Caco-2 (cell line): ENCODE data around the gene SETDB1. TPM values are rescaled to one million over a fixed set of nuclear protein-coding genes. Genes with fewer than 3 reads are reported as not detected.

ENCODE experiments used
- BruUV-seq: library from RNA; stranded (reverse); fragments of 400-500 nt; replicated peaks from 2 replicates; lab custom pipeline; 2021; lab: Mats Ljungman, UMichigan
- CTCF ChIA-PET: fragments of 300-600 bp; sonication (Branson Sonifier 250); formaldehyde crosslinking; loops from one replicate; lab custom pipeline; 2022; ENCODE audit warnings: antibody characterized with exemption; lab: Charles Lee
- POLR2A ChIA-PET: fragments of 300-600 bp; sonication (Branson Sonifier 250); formaldehyde crosslinking; loops from one replicate; lab custom pipeline; 2022; ENCODE audit warnings: antibody characterized with exemption; lab: Charles Lee
- DNase-seq, 2 experiments: peaks; one replicate each; pipeline versions ENCODE4 v3.0.0 to v3.0.0-alpha.2; 2020 to 2022
- H3K27me3 ChIP-seq: replicated peaks from 2 replicates; pipeline ENCODE4 v1.6.0; 2011; ENCODE audit warnings: low read length; ENCODE audit not compliant: control insufficient read depth, insufficient read depth
- H3K36me3 ChIP-seq: 2 replicates; pipeline ENCODE4 v1.5.1; 2011; ENCODE audit warnings: low read length; ENCODE audit not compliant: control insufficient read depth, insufficient read depth
- H3K4me1 ChIP-seq: fragments of 250-450 bp; sonication (Bioruptor Pico); 2 replicates; pipeline ENCODE4 v1.5.1; 2020; ENCODE audit warnings: mild to moderate bottlenecking
- H3K4me3 ChIP-seq: 2 replicates; pipeline ENCODE4 v1.5.1; 2011; ENCODE audit warnings: low read depth, mild to moderate bottlenecking, control low read depth, low read length
- H3K9me3 ChIP-seq: fragments of 250-450 bp; sonication (Bioruptor Pico); 2 replicates; pipeline ENCODE4 v1.5.1; 2020; ENCODE audit warnings: mild to moderate bottlenecking, moderate library complexity
- H3K27ac Mint-ChIP-seq: one replicate; pipeline ENCODE4 v1.8.0; 2022; ENCODE audit warnings: mixed read lengths; ENCODE audit not compliant: unreplicated experiment
- H3K27me3 Mint-ChIP-seq: one replicate; pipeline ENCODE4 v1.8.0; 2022; ENCODE audit warnings: mixed read lengths; ENCODE audit not compliant: insufficient read depth, unreplicated experiment
- H3K36me3 Mint-ChIP-seq: one replicate; pipeline ENCODE4 v1.8.0; 2022; ENCODE audit warnings: mild to moderate bottlenecking, mixed read lengths; ENCODE audit not compliant: insufficient read depth, unreplicated experiment
- H3K4me1 Mint-ChIP-seq: one replicate; pipeline ENCODE4 v1.8.0; 2022; ENCODE audit warnings: low read depth, mixed read lengths; ENCODE audit not compliant: unreplicated experiment
- H3K4me3 Mint-ChIP-seq: one replicate; pipeline ENCODE4 v1.8.0; 2022; ENCODE audit warnings: mild to moderate bottlenecking, moderate library complexity, mixed read lengths; ENCODE audit not compliant: unreplicated experiment
- H3K9me3 Mint-ChIP-seq: one replicate; pipeline ENCODE4 v1.8.0; 2022; ENCODE audit warnings: mixed read lengths; ENCODE audit not compliant: unreplicated experiment
- CTCF ChIP-seq, 2 experiments: fragments of 200-600 bp in 1 of 2; IDR thresholded peaks; 1 replicate in 1 of 2; 2 replicates in 1 of 2; pipeline versions ENCODE4 v1.5.1 to v1.8.0; 2011 to 2022; ENCODE audit warnings: antibody characterized with exemption in 1 of 2, control low read depth in 1 of 2, inconsistent platforms in 1 of 2, low read depth in 1 of 2, low read length in 1 of 2, mild to moderate bottlenecking in 1 of 2, moderate library complexity in 1 of 2; ENCODE audit not compliant: insufficient read depth in 1 of 2, severe bottlenecking in 1 of 2, unreplicated experiment in 1 of 2
- intact Hi-C: fragments of 100-400 bp; cut with micrococcal nuclease; formaldehyde crosslinking; loops from one replicate; pipeline ENCODE4 v1.10.0; 2022; ENCODE audit not compliant: unreplicated experiment
- total RNA-seq: library from RNA; stranded (reverse); gene quantifications from 2 replicates; pipeline ENCODE4 v1.2.3, GENCODE V29; 2022

The SETDB1 gene
- total RNA-seq, 1 experiment from 2014 or later = 45.0 TPM

GRCh38 chr1:150906329-150906728, 19.8 kb upstream of the SETDB1 start:
- intact Hi-C loops = no loop called here
- Mint-ChIP-seq H3K4me3 (no peak overlapping the region), H3K36me3 (no peaks in the 10 kb centered on the region), H3K9me3 (no peaks in the 10 kb centered on the region), H3K27me3 (no peaks in the 10 kb centered on the region), H3K27ac (no peak overlapping the region), H3K4me1 (peaks cover 8% of the 10 kb centered on the region)
- ChIA-PET CTCF (no interaction called here), POLR2A (interaction anchor here (0.6 kb wide), 1 partner anchor 14 kb away, joined by 3 read pairs; no protein-coding TSS in a partner anchor)
- no peak overlapping the region for H3K4me3 ChIP-seq
- peak in 1 of 2 experiments; percentile 24 for DNase-seq
- H3K9me3 ChIP-seq = no peaks in the 10 kb centered on the region
- no TSS peak for BruUV-seq
- no peaks in the 10 kb centered on the region for H3K36me3 ChIP-seq
- no peaks in the 10 kb centered on the region for H3K27me3 ChIP-seq
- TF ChIP-seq CTCF (IDR thresholded peaks at IDR 0.05; ENCODE audit: insufficient read depth in 1 of 2, low read depth in 1 of 2, low read length in 1 of 2, severe bottlenecking in 1 of 2, unreplicated experiment in 1 of 2) = no peak
- no peaks in the 10 kb centered on the region for H3K4me1 ChIP-seq

DNA sequence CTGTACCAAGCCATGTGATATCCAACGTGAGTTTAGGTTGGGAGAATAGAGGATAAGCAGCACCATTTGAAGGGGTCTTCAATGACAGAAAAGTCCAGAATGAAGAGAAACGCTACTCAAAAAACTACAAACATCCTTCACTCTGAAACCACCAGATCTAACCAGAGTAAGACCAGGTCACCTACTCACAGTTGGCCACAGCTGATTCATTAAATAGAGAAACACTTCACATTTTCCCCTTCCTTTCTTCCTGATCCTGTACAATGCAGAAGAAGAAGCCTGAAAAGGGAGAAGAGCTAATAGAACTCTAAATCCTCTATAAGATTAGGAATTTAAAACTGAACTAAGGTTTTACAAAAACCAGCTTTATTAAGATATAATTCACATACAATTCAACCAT, 19.4 kb upstream of the SETDB1 start:
- no peaks in the 10 kb centered on the region for H3K4me1 ChIP-seq
- H3K9me3 ChIP-seq = no peaks in the 10 kb centered on the region
- no peak overlapping the region for H3K4me3 ChIP-seq
- no peaks in the 10 kb centered on the region for H3K9me3 Mint-ChIP-seq
- no peak for TF ChIP-seq CTCF (IDR thresholded peaks at IDR 0.05; ENCODE audit: insufficient read depth in 1 of 2, low read depth in 1 of 2, low read length in 1 of 2, severe bottlenecking in 1 of 2, unreplicated experiment in 1 of 2)
- intact Hi-C loops = no loop called here
- ChIA-PET POLR2A (interaction anchor here (0.5 to 0.6 kb wide), 3 partner anchors 14 to 167 kb away, joined by 3 to 5 read pairs (median 3); no protein-coding TSS in a partner anchor), CTCF (no interaction called here)
- peaks cover 8% of the 10 kb centered on the region for H3K4me1 Mint-ChIP-seq
- no peak overlapping the region for H3K27ac Mint-ChIP-seq
- H3K36me3 ChIP-seq = no peaks in the 10 kb centered on the region
- no peak overlapping the region for H3K4me3 Mint-ChIP-seq
- no TSS peak for BruUV-seq
- no peaks in the 10 kb centered on the region for H3K27me3 Mint-ChIP-seq
- H3K27me3 ChIP-seq = no peaks in the 10 kb centered on the region
- DNase-seq = no peak
- H3K36me3 Mint-ChIP-seq = no peaks in the 10 kb centered on the region

- POLR2A ChIA-PET = no interaction called here
- H3K4me1 Mint-ChIP-seq = peaks cover 8% of the 10 kb centered on the region
These were observed 16.5 kb upstream of the SETDB1 start for GRCh38 chr1:150909585-150910180.

More at GRCh38 chr1:150909585-150910180, 16.5 kb upstream of the SETDB1 start:
- no peaks in the 10 kb centered on the region for H3K4me1 ChIP-seq
- no peaks in the 10 kb centered on the region for H3K36me3 ChIP-seq
- Mint-ChIP-seq H3K9me3 (no peaks in the 10 kb centered on the region), H3K27me3 (no peaks in the 10 kb centered on the region), H3K4me3 (no peak overlapping the region), H3K27ac (no peak overlapping the region), H3K36me3 (no peaks in the 10 kb centered on the region)
- no peaks in the 10 kb centered on the region for H3K9me3 ChIP-seq
- H3K4me3 ChIP-seq = no peak overlapping the region
- no TSS peak for BruUV-seq
- DNase-seq = no peak
- intact Hi-C loops = no loop called here
- no peak for TF ChIP-seq CTCF (IDR thresholded peaks at IDR 0.05; ENCODE audit: insufficient read depth in 1 of 2, low read depth in 1 of 2, low read length in 1 of 2, severe bottlenecking in 1 of 2, unreplicated experiment in 1 of 2)
- no peaks in the 10 kb centered on the region for H3K27me3 ChIP-seq
- CTCF ChIA-PET = no interaction called here
